ENCODE results near the gene LCA5. TPM values are rescaled to one million over a fixed set of nuclear protein-coding genes. Genes with fewer than 3 reads are reported as not detected.
"Not testable (repeated sequence)": the region's sequence is repeated elsewhere in the genome, so short reads cannot be mapped to it uniquely, and the experiment has no call there.

LCA5 gene
- polyA plus RNA-seq, 3 donors from 2014 or later, result not detected

GRCh38 chr6:79468587-79468986 is 68.6 kb downstream of the LCA5 start:
- Mint-ChIP-seq H3K4me3 (no peak overlapping the region), H3K9me3 (peaks cover 0 to 4% (median 0%) of the 10 kb centered on the region in 6 donors), H3K27me3 (ENCODE audit: low read depth in 3 of 3) (peaks cover 0 to 2% (median 0%) of the 10 kb centered on the region in 3 donors), H3K4me1 (no peaks in the 10 kb centered on the region), H3K36me3 (no peaks in the 10 kb centered on the region), H3K27ac (no peak overlapping the region)
- no peak for DNase-seq

DNA sequence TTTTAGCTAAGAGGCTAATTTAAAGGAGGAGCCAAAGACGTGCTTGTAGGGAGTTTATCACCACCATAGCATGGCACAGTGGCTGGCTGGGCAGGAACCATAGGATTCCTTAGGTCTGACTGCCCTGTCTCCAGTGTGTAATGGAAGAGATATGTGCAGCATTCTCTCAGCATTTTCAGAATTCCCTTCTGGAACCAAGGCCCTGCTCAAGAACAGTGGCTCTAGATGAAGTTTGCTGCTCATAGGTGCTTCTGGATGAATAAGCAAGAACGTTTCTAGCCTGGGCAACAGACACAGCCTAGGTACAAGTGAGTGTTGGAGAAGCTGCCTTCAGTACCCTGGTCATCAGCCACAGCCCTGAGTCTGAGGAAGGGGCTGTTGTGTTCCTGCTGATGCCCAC is 69.1 kb downstream of the LCA5 start:
- H3K36me3 Mint-ChIP-seq, result no peaks in the 10 kb centered on the region
- no peaks in the 10 kb centered on the region for H3K4me1 Mint-ChIP-seq
- H3K4me3 Mint-ChIP-seq, result no peak overlapping the region
- peaks cover 0 to 4% (median 0%) of the 10 kb centered on the region in 6 donors for H3K9me3 Mint-ChIP-seq
- no peak for DNase-seq
- H3K27me3 Mint-ChIP-seq (ENCODE audit: low read depth in 3 of 3), result peaks cover 0 to 2% (median 0%) of the 10 kb centered on the region in 3 donors
- no peak overlapping the region for H3K27ac Mint-ChIP-seq

DNA sequence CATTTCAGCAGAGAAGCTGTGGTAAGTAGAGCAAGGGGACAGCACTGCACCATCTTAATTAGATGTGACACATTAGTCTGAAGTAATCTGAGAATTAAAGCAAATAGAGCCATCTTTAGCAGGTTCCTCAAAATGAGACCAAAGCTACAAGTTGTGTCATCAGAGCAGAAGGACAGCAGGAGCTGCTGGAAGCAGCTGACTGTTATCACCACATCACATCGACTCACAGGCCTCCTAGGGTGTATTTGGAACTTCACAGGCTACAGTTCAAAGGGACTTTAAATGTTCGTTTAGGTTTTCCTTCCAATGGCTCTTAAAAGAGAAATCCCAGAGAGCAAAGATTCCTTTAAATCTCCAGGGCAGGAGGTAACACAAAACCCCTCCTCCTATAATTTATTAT is 69.5 kb downstream of the LCA5 start:
- peaks cover 0 to 1% (median 0%) of the 10 kb centered on the region in 6 donors for H3K9me3 Mint-ChIP-seq
- no peak overlapping the region for H3K27ac Mint-ChIP-seq
- H3K4me3 Mint-ChIP-seq, result no peak overlapping the region
- no peaks in the 10 kb centered on the region for H3K4me1 Mint-ChIP-seq
- peaks cover 0 to 2% (median 0%) of the 10 kb centered on the region in 3 donors for H3K27me3 Mint-ChIP-seq (ENCODE audit: low read depth in 3 of 3)
- no peaks in the 10 kb centered on the region for H3K36me3 Mint-ChIP-seq
- DNase-seq, result no peak

DNA sequence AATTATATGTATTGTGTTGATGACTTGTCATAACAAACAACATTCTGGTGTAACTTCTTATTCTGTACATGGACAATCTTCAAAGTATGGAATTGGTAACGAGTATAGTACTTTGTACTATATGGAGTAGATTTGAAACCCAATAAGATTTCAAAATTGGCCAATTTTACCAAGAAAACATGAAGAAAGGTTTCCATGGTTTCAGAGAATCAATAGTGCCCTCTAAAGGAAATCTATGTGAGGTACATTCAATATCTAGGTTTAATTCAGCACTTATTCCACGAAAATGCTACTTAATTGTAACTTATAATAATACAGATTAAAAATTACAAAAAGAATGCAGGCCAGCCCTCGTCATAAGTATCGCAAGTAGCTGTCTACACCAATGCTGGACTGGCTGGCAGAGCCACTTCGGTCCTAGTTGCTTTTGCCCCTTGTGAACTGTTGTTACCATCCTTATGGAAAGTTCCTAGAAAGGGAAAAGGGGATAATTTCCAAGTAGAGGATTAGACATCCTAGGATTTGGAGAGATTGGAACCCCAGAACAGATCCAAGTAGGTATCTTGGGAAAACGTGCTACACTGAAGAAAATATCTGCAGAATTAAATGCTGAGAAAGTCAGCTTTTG is 70.9 kb downstream of the LCA5 start:
- no peak for DNase-seq
- Mint-ChIP-seq H3K4me1 (no peaks in the 10 kb centered on the region), H3K36me3 (no peaks in the 10 kb centered on the region), H3K27ac (no peak overlapping the region), H3K27me3 (ENCODE audit: low read depth in 3 of 3) (peaks cover 0 to 2% (median 0%) of the 10 kb centered on the region in 3 donors), H3K9me3 (no peaks in the 10 kb centered on the region), H3K4me3 (no peak overlapping the region)

GRCh38 chr6:79465381-79465780 is 71.8 kb downstream of the LCA5 start:
- Mint-ChIP-seq H3K27me3 (ENCODE audit: low read depth in 3 of 3) (peaks cover 0 to 5% (median 0%) of the 10 kb centered on the region in 3 donors), H3K36me3 (no peaks in the 10 kb centered on the region), H3K4me3 (no peak overlapping the region), H3K9me3 (peaks cover 0 to 2% (median 0%) of the 10 kb centered on the region in 6 donors), H3K4me1 (no peaks in the 10 kb centered on the region), H3K27ac (no peak overlapping the region)
- no peak for DNase-seq

DNA sequence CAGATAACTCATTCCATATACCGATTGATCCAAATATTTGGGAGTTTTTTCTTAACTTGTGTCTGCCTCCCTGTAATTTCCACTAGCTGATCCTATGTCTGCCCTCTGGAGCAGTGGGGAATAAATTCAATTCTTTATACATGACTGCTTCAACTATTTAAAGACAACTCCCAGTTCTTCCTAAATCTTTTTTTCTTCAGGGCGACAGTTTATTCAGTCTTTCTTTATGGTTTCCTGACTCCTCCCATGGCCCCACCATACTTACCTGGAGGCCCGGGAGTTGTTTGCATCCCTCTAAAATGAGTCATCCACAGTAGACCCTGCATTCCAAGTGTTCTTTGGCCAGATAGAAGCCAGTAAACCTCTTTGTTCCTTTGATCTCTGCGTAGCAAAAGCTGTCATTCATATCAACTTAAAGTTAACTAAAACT is 73.6 kb downstream of the LCA5 start:
- Mint-ChIP-seq H3K4me3 (no peak overlapping the region), H3K9me3 (peaks cover 0 to 6% (median 0%) of the 10 kb centered on the region in 6 donors), H3K36me3 (no peaks in the 10 kb centered on the region), H3K27me3 (ENCODE audit: low read depth in 3 of 3) (peaks cover 0 to 3% (median 2%) of the 10 kb centered on the region in 3 donors), H3K4me1 (no peaks in the 10 kb centered on the region), H3K27ac (no peak overlapping the region)
- no peak for DNase-seq

DNA sequence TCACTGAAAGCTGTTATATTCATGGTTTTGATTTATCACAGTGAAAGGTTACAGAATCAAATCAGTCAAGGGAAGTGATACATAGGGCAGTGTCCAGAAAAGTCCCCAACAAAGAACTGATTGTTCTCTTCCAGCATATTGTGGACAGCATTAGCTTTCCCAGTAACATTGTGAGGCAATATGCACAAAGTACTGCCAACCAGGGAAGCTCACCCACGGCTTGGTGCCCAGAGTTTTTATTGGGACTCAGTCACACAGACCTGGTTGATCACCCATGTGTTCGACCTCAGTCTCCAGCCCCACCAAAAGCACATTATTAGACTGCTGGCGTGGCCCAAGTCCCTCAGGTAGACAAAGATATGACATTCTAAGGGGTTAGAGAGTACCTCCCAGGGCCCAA is 76.0 kb downstream of the LCA5 start:
- Mint-ChIP-seq H3K27ac (no peak overlapping the region), H3K4me3 (no peak overlapping the region), H3K27me3 (ENCODE audit: low read depth in 3 of 3) (peaks cover 0 to 3% (median 2%) of the 10 kb centered on the region in 3 donors)

DNA sequence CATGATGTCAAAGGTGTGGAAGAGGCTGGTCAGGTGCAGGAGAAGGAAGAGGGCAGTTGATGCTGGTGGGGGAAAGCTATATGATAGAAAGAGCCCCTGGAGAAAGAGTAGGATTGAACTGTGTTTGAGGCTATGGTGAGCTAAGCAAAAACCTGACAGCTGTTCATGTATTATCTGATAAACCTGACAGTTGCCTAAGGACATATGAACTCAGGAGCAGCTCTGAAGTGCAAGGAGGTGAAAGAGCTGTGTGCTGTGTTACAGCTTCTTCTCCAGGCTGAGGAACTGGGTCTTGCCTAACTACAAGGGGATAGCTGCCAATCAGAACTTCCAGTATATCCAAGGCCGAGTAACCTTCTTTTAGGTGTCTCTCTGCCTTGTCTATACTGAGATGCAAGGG is 81.8 kb downstream of the LCA5 start:
- no peak for DNase-seq
- H3K4me1 Mint-ChIP-seq, result no peaks in the 10 kb centered on the region
- no peak overlapping the region for H3K27ac Mint-ChIP-seq
- peaks cover 0 to 4% (median 3%) of the 10 kb centered on the region in 3 donors for H3K27me3 Mint-ChIP-seq (ENCODE audit: low read depth in 3 of 3)
- no peak overlapping the region for H3K4me3 Mint-ChIP-seq
- H3K36me3 Mint-ChIP-seq, result no peaks in the 10 kb centered on the region
- H3K9me3 Mint-ChIP-seq, result peaks cover 0 to 12% (median 6%) of the 10 kb centered on the region in 6 donors

More for the DNA sequence above, 76.0 kb downstream of the LCA5 start:
- H3K9me3 Mint-ChIP-seq, result peaks cover 0 to 6% (median under 1%) of the 10 kb centered on the region in 6 donors
- H3K4me1 Mint-ChIP-seq, result no peaks in the 10 kb centered on the region
- no peak for DNase-seq
- H3K36me3 Mint-ChIP-seq, result no peaks in the 10 kb centered on the region

- Mint-ChIP-seq H3K4me3 (no peak overlapping the region), H3K27ac (no peak overlapping the region), H3K9me3 (peaks cover 0 to 12% (median 4%) of the 10 kb centered on the region in 6 donors), H3K27me3 (ENCODE audit: low read depth in 3 of 3) (peaks cover 0 to 3% (median 2%) of the 10 kb centered on the region in 3 donors), H3K36me3 (no peaks in the 10 kb centered on the region), H3K4me1 (no peaks in the 10 kb centered on the region)
- DNase-seq, result no peak
Measured at GRCh38 chr6:79453558-79454042, 83.6 kb downstream of the LCA5 start.

- no peaks in the 10 kb centered on the region for H3K4me1 Mint-ChIP-seq
- H3K9me3 Mint-ChIP-seq, result peaks cover 0 to 12% (median 5%) of the 10 kb centered on the region in 6 donors
- H3K27me3 Mint-ChIP-seq (ENCODE audit: low read depth in 3 of 3), result peaks cover 0 to 3% (median 3%) of the 10 kb centered on the region in 3 donors
- no peaks in the 10 kb centered on the region for H3K36me3 Mint-ChIP-seq
- no peak for DNase-seq
- H3K4me3 Mint-ChIP-seq, result no peak overlapping the region
- no peak overlapping the region for H3K27ac Mint-ChIP-seq
Measured at GRCh38 chr6:79450984-79451383, 86.2 kb downstream of the LCA5 start.

- H3K27ac Mint-ChIP-seq, result no peak overlapping the region
- peaks cover 0 to 3% (median 2%) of the 10 kb centered on the region in 3 donors for H3K27me3 Mint-ChIP-seq (ENCODE audit: low read depth in 3 of 3)
- H3K4me1 Mint-ChIP-seq, result no peaks in the 10 kb centered on the region
- H3K36me3 Mint-ChIP-seq, result peaks cover 0 to 3% (median 0%) of the 10 kb centered on the region in 3 donors
- peaks cover 0 to 12% (median 9%) of the 10 kb centered on the region in 6 donors for H3K9me3 Mint-ChIP-seq
- no peak overlapping the region for H3K4me3 Mint-ChIP-seq
- DNase-seq, result no peak
Measured at GRCh38 chr6:79446006-79446405, 91.2 kb downstream of the LCA5 start.

DNA sequence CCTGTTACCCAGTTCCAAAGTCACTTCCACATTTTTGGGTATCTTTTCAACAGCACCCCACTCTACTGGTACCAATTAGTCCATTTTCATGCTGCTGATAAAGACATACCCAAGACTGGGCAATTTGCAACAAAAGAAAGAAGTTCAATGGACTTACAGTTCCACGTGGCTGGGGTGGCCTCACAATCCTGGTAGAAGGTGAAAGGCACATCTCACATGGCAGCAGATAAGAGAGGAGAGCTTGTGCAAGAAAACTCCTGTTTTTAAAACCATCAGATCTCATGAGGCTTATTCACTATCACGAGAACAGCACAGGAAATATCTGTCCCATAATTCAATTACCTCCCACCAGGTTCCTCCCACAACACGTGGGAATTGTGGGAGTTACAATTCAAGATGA is 93.4 kb downstream of the LCA5 start:
- not testable (repeated sequence) for H3K4me1 Mint-ChIP-seq, H3K27ac Mint-ChIP-seq

DNA sequence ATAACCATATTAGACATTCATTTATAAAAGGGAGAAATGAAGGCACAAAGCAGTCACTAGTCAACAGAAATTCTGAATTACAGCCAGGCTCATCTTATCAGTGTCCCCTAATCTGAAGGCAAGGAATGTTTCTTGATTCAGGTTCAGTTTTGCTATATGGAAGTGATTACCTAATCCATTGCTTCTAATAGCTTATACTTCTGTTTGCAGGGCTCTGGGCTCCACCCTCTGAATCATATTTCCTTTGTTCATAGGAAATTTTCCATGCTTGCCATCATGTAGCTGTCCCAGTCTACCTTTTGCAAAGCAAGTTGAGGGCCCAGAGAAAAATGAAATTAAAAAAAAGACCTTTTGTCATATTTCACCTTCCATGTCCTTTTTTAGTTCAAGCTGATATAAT is 96.0 kb downstream of the LCA5 start:
- Mint-ChIP-seq H3K36me3 (peaks cover 0 to 3% (median 0%) of the 10 kb centered on the region in 3 donors), H3K9me3 (peaks cover 0 to 17% (median 7%) of the 10 kb centered on the region in 6 donors), H3K27me3 (ENCODE audit: low read depth in 3 of 3) (peaks cover 0 to 3% (median 2%) of the 10 kb centered on the region in 3 donors), H3K4me1 (no peaks in the 10 kb centered on the region), H3K27ac (no peak overlapping the region), H3K4me3 (no peak overlapping the region)
- no peak for DNase-seq

More for the DNA sequence above, 93.4 kb downstream of the LCA5 start:
- H3K4me3 Mint-ChIP-seq; H3K36me3 Mint-ChIP-seq; DNase-seq; H3K27me3 Mint-ChIP-seq (ENCODE audit: low read depth in 3 of 3): not testable (repeated sequence)
- H3K9me3 Mint-ChIP-seq, result peaks cover 0 to 17% (median 9%) of the 10 kb centered on the region in 6 donors

DNA sequence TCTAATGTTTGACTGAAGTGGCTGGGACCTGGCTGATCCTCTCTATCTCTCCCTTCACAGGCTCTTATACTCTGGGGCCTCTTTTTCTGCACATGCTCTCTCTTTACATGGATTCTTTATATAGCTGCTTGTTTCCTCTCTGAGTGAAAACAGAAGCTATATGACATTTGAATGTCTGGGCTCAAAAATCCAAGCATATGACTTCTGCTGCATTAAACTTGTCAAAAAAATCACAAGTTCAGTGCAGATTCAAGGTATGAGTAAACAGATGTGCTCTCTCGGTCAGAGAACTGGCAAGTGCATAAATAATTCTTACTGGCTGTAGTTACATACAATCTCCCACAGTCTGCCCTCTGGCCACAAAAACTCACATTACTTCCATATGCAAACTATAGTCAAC is 96.6 kb downstream of the LCA5 start:
- peaks cover 0 to 3% (median 0%) of the 10 kb centered on the region in 3 donors for H3K27me3 Mint-ChIP-seq (ENCODE audit: low read depth in 3 of 3)
- no peak overlapping the region for H3K27ac Mint-ChIP-seq
- H3K9me3 Mint-ChIP-seq, result peaks cover 0 to 17% (median 7%) of the 10 kb centered on the region in 6 donors
- DNase-seq, result no peak
- H3K4me1 Mint-ChIP-seq, result no peaks in the 10 kb centered on the region
- peaks cover 0 to 3% (median 0%) of the 10 kb centered on the region in 3 donors for H3K36me3 Mint-ChIP-seq
- no peak overlapping the region for H3K4me3 Mint-ChIP-seq
